Suprapubic skin (tissue), 4 donors: Measurements from ENCODE around the gene CABLES1.

Experiments used
- EP300 ChIP-seq: sonication (generic); formaldehyde crosslinking; IDR thresholded peaks from one replicate; pipeline ENCODE4 v1.6.1; 2017; ENCODE audit warnings: antibody characterized with exemption
- POLR2A ChIP-seq, 2 donors: fragments of 450-650 bp; IDR thresholded peaks; one replicate each; pipeline ENCODE4 v1.6.1; 2017; ENCODE audit warnings: antibody characterized with exemption in 2 of 2, mild to moderate bottlenecking in 2 of 2, moderate library complexity in 2 of 2
- POLR2AphosphoS5 ChIP-seq, 3 donors: sonication (generic); formaldehyde crosslinking; IDR thresholded peaks; one replicate each; pipeline ENCODE4 v1.6.1; 2017; ENCODE audit warnings: antibody characterized with exemption in 3 of 3
- TF ChIP-seq, protein P1 (sequence below), 2 donors: fragments of 200-600 bp in 1 of 2; fragments of 450-650 bp in 1 of 2; sonication (generic) in 1 of 2; IDR thresholded peaks; one replicate each; pipeline ENCODE4 v1.5.1; 2016 to 2019; ENCODE audit warnings: antibody characterized with exemption in 2 of 2, mild to moderate bottlenecking in 1 of 2, moderate library complexity in 1 of 2

DNA sequence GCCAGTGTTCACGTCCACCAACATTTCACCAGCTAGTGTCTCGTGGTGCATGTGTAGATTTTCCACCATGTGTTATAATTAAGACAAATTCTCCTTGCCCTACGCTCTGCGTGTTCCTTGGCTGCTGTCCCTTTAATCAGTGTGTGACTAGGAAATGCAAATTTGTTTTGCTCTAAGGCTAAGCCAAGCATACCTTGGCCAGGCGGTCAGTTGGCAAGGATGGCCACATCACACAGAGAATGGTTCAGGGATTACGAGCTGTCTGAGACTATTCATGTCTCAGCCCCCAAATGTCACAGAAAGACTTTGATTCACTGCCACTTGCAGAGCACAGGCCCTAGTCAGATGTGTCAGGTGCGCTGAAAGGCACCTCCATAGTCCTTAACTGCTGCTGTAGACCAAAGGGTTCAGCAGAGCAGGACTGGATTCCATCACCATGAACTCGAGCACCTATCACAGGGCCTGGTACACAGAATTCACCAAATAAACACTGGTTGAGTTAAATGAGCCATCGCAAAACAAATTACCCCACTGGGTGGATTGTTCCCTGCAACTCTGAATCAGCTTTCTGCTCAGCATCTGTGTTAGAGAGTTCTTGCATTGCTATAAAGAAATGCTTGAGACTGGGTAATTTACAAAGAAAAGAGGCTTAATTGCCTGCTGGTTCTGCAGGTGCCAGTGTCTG, 128.4 kb downstream of the CABLES1 start:
- TF ChIP-seq, protein P1, sequence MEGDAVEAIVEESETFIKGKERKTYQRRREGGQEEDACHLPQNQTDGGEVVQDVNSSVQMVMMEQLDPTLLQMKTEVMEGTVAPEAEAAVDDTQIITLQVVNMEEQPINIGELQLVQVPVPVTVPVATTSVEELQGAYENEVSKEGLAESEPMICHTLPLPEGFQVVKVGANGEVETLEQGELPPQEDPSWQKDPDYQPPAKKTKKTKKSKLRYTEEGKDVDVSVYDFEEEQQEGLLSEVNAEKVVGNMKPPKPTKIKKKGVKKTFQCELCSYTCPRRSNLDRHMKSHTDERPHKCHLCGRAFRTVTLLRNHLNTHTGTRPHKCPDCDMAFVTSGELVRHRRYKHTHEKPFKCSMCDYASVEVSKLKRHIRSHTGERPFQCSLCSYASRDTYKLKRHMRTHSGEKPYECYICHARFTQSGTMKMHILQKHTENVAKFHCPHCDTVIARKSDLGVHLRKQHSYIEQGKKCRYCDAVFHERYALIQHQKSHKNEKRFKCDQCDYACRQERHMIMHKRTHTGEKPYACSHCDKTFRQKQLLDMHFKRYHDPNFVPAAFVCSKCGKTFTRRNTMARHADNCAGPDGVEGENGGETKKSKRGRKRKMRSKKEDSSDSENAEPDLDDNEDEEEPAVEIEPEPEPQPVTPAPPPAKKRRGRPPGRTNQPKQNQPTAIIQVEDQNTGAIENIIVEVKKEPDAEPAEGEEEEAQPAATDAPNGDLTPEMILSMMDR (IDR thresholded peaks at IDR 0.05) = no peak
- TF ChIP-seq POLR2AphosphoS5 (IDR thresholded peaks at IDR 0.05) (no peak), POLR2A (IDR thresholded peaks at IDR 0.05) (no peak), EP300 (no peak)
